IMR-90 (cell line): ENCODE measurements around the gene TBC1D16. TPM values are rescaled to one million over a fixed set of nuclear protein-coding genes. Genes with fewer than 3 reads are reported as not detected.

ENCODE experiments used
- ATAC-seq: fragments of 200-7000 bp; cut with Tn5 transposase; 2 replicates; pipeline ENCODE4 v1.9.1; 2020; ENCODE audit warnings: low read depth, mild to moderate bottlenecking, moderate library complexity
- BruUV-seq: library from RNA; stranded (reverse); fragments of 400-500 nt; replicated peaks from 2 replicates; lab custom pipeline; 2021; lab: Mats Ljungman, UMichigan
- CTCF ChIA-PET: fragments of 300-600 bp; formaldehyde crosslinking; extraction: SDS; loops from one replicate; lab custom pipeline; 2021; ENCODE audit warnings: antibody characterized with exemption; lab: Yijun Ruan, JAX
- POLR2A ChIA-PET: fragments of 300-600 bp; sonication (Branson Sonifier 250); formaldehyde crosslinking; loops from one replicate; lab custom pipeline; 2022; ENCODE audit warnings: antibody characterized with exemption; ENCODE audit not compliant: unreplicated experiment; lab: Charles Lee
- DNase-seq: peaks from one replicate; pipeline ENCODE4 v3.0.0; 2013
- H2AFZ ChIP-seq: replicated peaks from 2 replicates; pipeline ENCODE3; 2013; ENCODE audit warnings: low read length, mild to moderate bottlenecking; ENCODE audit not compliant: poor library complexity
- H2AK5ac ChIP-seq: 2 replicates; pipeline ENCODE4 v1.6.1; 2013; ENCODE audit warnings: low read depth, low read length, inconsistent platforms
- H2AK9ac ChIP-seq: replicated peaks from 2 replicates; pipeline ENCODE3; 2013; ENCODE audit warnings: mild to moderate bottlenecking, low read depth, low read length, moderate library complexity; ENCODE audit not compliant: poor library complexity
- H2BK120ac ChIP-seq: 2 replicates; pipeline ENCODE4 v1.6.1; 2013; ENCODE audit warnings: low read depth, low read length, inconsistent platforms
- H2BK15ac ChIP-seq: 3 replicates; pipeline ENCODE4 v1.6.1; 2013; ENCODE audit warnings: low read depth, low read length, inconsistent platforms
- H2BK20ac ChIP-seq: 2 replicates; pipeline ENCODE4 v1.6.1; 2013; ENCODE audit warnings: low read depth, mild to moderate bottlenecking, inconsistent platforms, low read length, moderate library complexity
- H2BK5ac ChIP-seq: 2 replicates; pipeline ENCODE4 v1.6.1; 2013; ENCODE audit warnings: mild to moderate bottlenecking, low read depth, low read length, inconsistent platforms; ENCODE audit not compliant: poor library complexity, severe bottlenecking
- H3K14ac ChIP-seq: replicated peaks from 2 replicates; pipeline ENCODE4 v1.6.1; 2013; ENCODE audit warnings: low read depth, low read length, inconsistent platforms
- H3K18ac ChIP-seq: 2 replicates; pipeline ENCODE4 v1.6.1; 2013; ENCODE audit warnings: low read depth, low read length, control low read depth
- H3K23ac ChIP-seq: 2 replicates; pipeline ENCODE4 v1.6.1; 2013; ENCODE audit warnings: low read depth, low read length, inconsistent platforms
- H3K27ac ChIP-seq: 2 replicates; pipeline ENCODE4 v1.5.1; 2013; ENCODE audit warnings: mild to moderate bottlenecking, control low read depth, low read length; ENCODE audit not compliant: insufficient read depth
- H3K27me3 ChIP-seq: 2 replicates; pipeline ENCODE4 v1.6.1; 2013; ENCODE audit warnings: low read length; ENCODE audit not compliant: control insufficient read depth, insufficient read depth
- H3K36me3 ChIP-seq: 2 replicates; pipeline ENCODE4 v1.6.1; 2013; ENCODE audit warnings: low read length, mixed read lengths; ENCODE audit not compliant: control insufficient read depth, insufficient read depth
- H3K4ac ChIP-seq: 2 replicates; pipeline ENCODE4 v1.6.1; 2013; ENCODE audit warnings: low read depth, low read length, inconsistent platforms
- H3K4me1 ChIP-seq: 2 replicates; pipeline ENCODE4 v1.6.1; 2013; ENCODE audit warnings: low read length, mixed read lengths; ENCODE audit not compliant: control insufficient read depth, insufficient read depth
- H3K4me2 ChIP-seq: 2 replicates; pipeline ENCODE4 v1.6.1; 2013; ENCODE audit warnings: low read depth, mild to moderate bottlenecking, control low read depth, low read length, moderate library complexity
- H3K4me3 ChIP-seq: 2 replicates; pipeline ENCODE4 v1.5.1; 2013; ENCODE audit warnings: low read depth, mild to moderate bottlenecking, control low read depth, low read length, moderate library complexity; ENCODE audit not compliant: insufficient read depth
- H3K56ac ChIP-seq: 2 replicates; pipeline ENCODE4 v1.6.1; 2013; ENCODE audit warnings: low read length, inconsistent platforms; ENCODE audit not compliant: insufficient read depth; ENCODE audit errors: extremely low read depth
- H3K79me1 ChIP-seq, 2 experiments: 2 replicates each; pipeline ENCODE4 v1.6.1; 2013; ENCODE audit warnings: low read length in 2 of 2, inconsistent platforms in 1 of 2, low read depth in 1 of 2
- H3K9ac ChIP-seq: 2 replicates; pipeline ENCODE4 v1.6.1; 2013; ENCODE audit warnings: low read depth, low read length, control low read depth
- H3K9me1 ChIP-seq: 2 replicates; pipeline ENCODE4 v1.6.1; 2013; ENCODE audit warnings: low read length, inconsistent platforms; ENCODE audit not compliant: insufficient read depth
- H3K9me3 ChIP-seq: 2 replicates; pipeline ENCODE4 v1.6.1; 2013; ENCODE audit warnings: low read length; ENCODE audit not compliant: control insufficient read depth, insufficient read depth
- H4K20me1 ChIP-seq: 2 replicates; pipeline ENCODE4 v1.6.1; 2013; ENCODE audit warnings: low read length, inconsistent platforms; ENCODE audit not compliant: insufficient read depth
- H4K5ac ChIP-seq: 2 replicates; pipeline ENCODE4 v1.6.1; 2013; ENCODE audit warnings: mild to moderate bottlenecking, low read depth, low read length, control low read depth
- H4K8ac ChIP-seq, 2 experiments: 2 replicates each; pipeline ENCODE4 v1.6.1; 2013; ENCODE audit warnings: low read depth in 2 of 2, low read length in 2 of 2, control low read depth in 1 of 2, inconsistent platforms in 1 of 2
- H4K91ac ChIP-seq: 2 replicates; pipeline ENCODE4 v1.6.1; 2013; ENCODE audit warnings: low read depth, low read length, inconsistent platforms; ENCODE audit not compliant: insufficient read depth
- BHLHE40 ChIP-seq: fragments of 150-350 bp; IDR thresholded peaks from 2 replicates; pipeline ENCODE4 v1.6.1; 2016; ENCODE audit warnings: mild to moderate bottlenecking, low read depth, low read length
- CTCF ChIP-seq: conservative IDR thresholded peaks from 2 replicates; pipeline ENCODE4 v1.5.1; 2012; ENCODE audit warnings: mild to moderate bottlenecking, low read depth, low read length, improper control_type of control experiment
- ELK1 ChIP-seq: fragments of 150-350 bp; IDR thresholded peaks from 2 replicates; pipeline ENCODE4 v1.6.1; 2016; ENCODE audit warnings: low read depth, mild to moderate bottlenecking, low read length, moderate library complexity, borderline replicate concordance
- FOS ChIP-seq: fragments of 150-350 bp; IDR thresholded peaks from 2 replicates; pipeline ENCODE4 v1.6.1; 2016; ENCODE audit warnings: low read depth, low read length
- MAZ ChIP-seq: IDR thresholded peaks from 2 replicates; pipeline ENCODE4 v1.6.1; 2012; ENCODE audit warnings: low read depth, mild to moderate bottlenecking, low read length, improper control_type of control experiment, moderate library complexity, borderline replicate concordance
- NFE2L2 ChIP-seq: fragments of 150-350 bp; IDR thresholded peaks from 2 replicates; pipeline ENCODE4 v1.6.1; 2016; ENCODE audit warnings: low read depth, mild to moderate bottlenecking, low read length
- RCOR1 ChIP-seq: IDR thresholded peaks from 2 replicates; pipeline ENCODE4 v1.6.1; 2012; ENCODE audit warnings: mild to moderate bottlenecking, low read length, improper control_type of control experiment; ENCODE audit not compliant: insufficient replicate concordance
- USF2 ChIP-seq: fragments of 150-350 bp; IDR thresholded peaks from 2 replicates; pipeline ENCODE4 v1.6.1; 2017; ENCODE audit warnings: mild to moderate bottlenecking, antibody characterized with exemption, low read length, low read depth
- WGBS, 2 experiments: methylation state at CpG; one replicate each; pipeline versions ENCODE4 v1.1.5 to v1.1.7; 2013; ENCODE audit warnings: missing lambda C conversion rate in 2 of 2; ENCODE audit not compliant: insufficient read length in 1 of 2; ENCODE audit errors: extremely low coverage in 2 of 2; 5-methylcytosine and 5-hydroxymethylcytosine counted together
- dilution Hi-C: fragments of 300-500 bp; cut with HindIII; formaldehyde crosslinking; loops from one replicate; pipeline ENCODE4 v1.14.3; 2018; ENCODE audit warnings: low sequenced_read_pairs; ENCODE audit not compliant: unreplicated experiment
- in situ Hi-C: fragments of 300-500 bp; cut with MboI; formaldehyde crosslinking; loops from 3 replicates; pipeline ENCODE4 v1.14.3; 2019; ENCODE audit warnings: low sequenced_read_pairs, inconsistent platforms, mixed read lengths
- intact Hi-C: fragments of 100-400 bp; cut with micrococcal nuclease; formaldehyde crosslinking; loops from 2 replicates; pipeline ENCODE4 v1.10.0; 2022
- polyA plus RNA-seq, 3 experiments: library from polyadenylated mRNA; depleted of rRNA; stranded (reverse); fragments of >200 nt; gene quantifications; 2 replicates each; pipeline ENCODE4 v1.2.3, GENCODE V29; 2012; ENCODE audit warnings: low replicate concordance in 1 of 3
- total RNA-seq: library from RNA; depleted of rRNA; stranded (reverse); fragments of >200 nt; gene quantifications from 2 replicates; pipeline ENCODE4 v1.2.3, GENCODE V29; 2012

TBC1D16 gene
- total and polyA plus RNA-seq, 2 of the 4 experiments (the other 2 are of a cell fraction), result 10.1 to 16.7 TPM

GRCh38 chr17:79978548-79978855, 57.2 kb downstream of the TBC1D16 start:
- intact Hi-C loops (no loop called here), in situ Hi-C loops (no loop called here), dilution Hi-C loops (no loop called here)
- H3K9ac ChIP-seq, result no peak overlapping the region
- POLR2A ChIA-PET, result no interaction called here
- H4K5ac ChIP-seq, result no peak overlapping the region
- CTCF ChIA-PET, result no interaction called here
- no peak overlapping the region for H4K91ac ChIP-seq
- no peak overlapping the region for H2BK20ac ChIP-seq
- no peak overlapping the region for H2BK5ac ChIP-seq
- no peak overlapping the region for H2AK9ac ChIP-seq
- H2BK120ac ChIP-seq, result no peak overlapping the region
- peaks cover 6% of the 10 kb centered on the region; the same call in 1 of the 2 replicates for H3K9me1 ChIP-seq
- no peak overlapping the region for H3K23ac ChIP-seq
- no peak overlapping the region for H2BK15ac ChIP-seq
- H3K27me3 ChIP-seq, result no peaks in the 10 kb centered on the region
- H3K14ac ChIP-seq, result no peak overlapping the region
- no peak overlapping the region for H3K27ac ChIP-seq
- H3K9me3 ChIP-seq, result no peaks in the 10 kb centered on the region
- no peak overlapping the region for H2AK5ac ChIP-seq
- H3K4me3 ChIP-seq, result no peak overlapping the region
- H3K4me1 ChIP-seq, result peaks cover 3% of the 10 kb centered on the region; the same call in 1 of the 2 replicates
- no TSS peak for BruUV-seq
- ATAC-seq (no peak), DNase-seq (no peak)
- H3K79me1 ChIP-seq, result peaks cover 10 to 27% of the 10 kb centered on the region in 2 experiments; a peak in 3 of 4 replicates
- no peak overlapping the region for H3K4me2 ChIP-seq
- no peak overlapping the region for H2AFZ ChIP-seq
- no peak for TF ChIP-seq CTCF
- no peak for TF ChIP-seq BHLHE40
- TF ChIP-seq USF2, result no peak
- no peak for TF ChIP-seq MAZ
- no peak for TF ChIP-seq ELK1
- no peak for TF ChIP-seq NFE2L2
- TF ChIP-seq FOS, result no peak
- no peak for TF ChIP-seq RCOR1
- H3K4ac ChIP-seq, result no peak overlapping the region
- 100% methylated on average over 6 of the region's 11 CpGs; no CpG with 5 or more reads in 1 of the 2 experiments for WGBS, 2 experiments
- no peaks in the 10 kb centered on the region; the same call in 1 of the 2 replicates for H3K36me3 ChIP-seq
- H3K56ac ChIP-seq, result no peak overlapping the region
- H4K8ac ChIP-seq, result no peak overlapping the region
- no peak overlapping the region for H3K18ac ChIP-seq
- H4K20me1 ChIP-seq, result peaks cover 5% of the 10 kb centered on the region; the same call in 1 of the 2 replicates
